ENCODE measurements around the gene B4GALT3.
A peak's percentile ranks its signal among the peaks of the same experiment; 100 is the strongest.

The B4GALT3 gene

GRCh38 chr1:161185282-161185682 lies 8.0 kb upstream of the B4GALT3 start:
- peak; percentile 96 for DNase-seq

- no peak for DNase-seq
These were observed 4.9 kb upstream of the B4GALT3 start for GRCh38 chr1:161182214-161182613.

GRCh38 chr1:161180639-161181038 lies 3.3 kb upstream of the B4GALT3 start:
- peak; percentile 12 for DNase-seq

GRCh38 chr1:161179698-161180097 lies 2.4 kb upstream of the B4GALT3 start:
- DNase-seq, result no peak

GRCh38 chr1:161177936-161178244 lies 583 bp upstream of the B4GALT3 start:
- DNase-seq, result peak; percentile 46

- no peak for DNase-seq
These were observed 717 bp downstream of the B4GALT3 start for GRCh38 chr1:161176468-161177111.

GRCh38 chr1:161175771-161176453 lies 1.4 kb downstream of the B4GALT3 start:
- no peak for DNase-seq

- no peak for DNase-seq
These were observed 2.4 kb downstream of the B4GALT3 start for GRCh38 chr1:161174911-161175310.

- DNase-seq, result no peak
These were observed 3.6 kb downstream of the B4GALT3 start for GRCh38 chr1:161173711-161174110.

GRCh38 chr1:161172776-161173376 lies 4.4 kb downstream of the B4GALT3 start:
- DNase-seq, result no peak

- DNase-seq, result no peak
These were observed 5.0 kb downstream of the B4GALT3 start for GRCh38 chr1:161172349-161172748.

- no peak for DNase-seq
These were observed 5.6 kb downstream of the B4GALT3 start for GRCh38 chr1:161171696-161172095.

GRCh38 chr1:161171191-161171590 lies 6.1 kb downstream of the B4GALT3 start:
- no peak for DNase-seq

- no peak for DNase-seq
These were observed 8.4 kb downstream of the B4GALT3 start for GRCh38 chr1:161168906-161169305.

- no peak for DNase-seq
These were observed 10.4 kb downstream of the B4GALT3 start for GRCh38 chr1:161166669-161167548.

- peak; percentile 99 for DNase-seq
These were observed 11.3 kb downstream of the B4GALT3 start, which contains the start of gene PPOX for GRCh38 chr1:161165742-161166668. TSS of gene PPOX (plus strand) at chr1:161166426. CDS start at chr1:161166848, 422 bp downstream.

GRCh38 chr1:161164901-161165610 lies 12.3 kb downstream of the B4GALT3 start:
- DNase-seq, result no peak

- DNase-seq, result no peak
These were observed 13.5 kb downstream of the B4GALT3 start for GRCh38 chr1:161163793-161164192.

GRCh38 chr1:161162806-161163205 lies 14.5 kb downstream of the B4GALT3 start:
- no peak for DNase-seq

GRCh38 chr1:161162052-161162451 lies 15.3 kb downstream of the B4GALT3 start:
- DNase-seq, result no peak

GRCh38 chr1:161161652-161162051 lies 15.7 kb downstream of the B4GALT3 start:
- no peak for DNase-seq

All from NCI-H1694 treated with DMSO at 0.1 percent for 48 hours (cell line).